ENCODE data around the gene SEC24B.
"Not testable (repeated sequence)": the region's sequence is repeated elsewhere in the genome, so short reads cannot be mapped to it uniquely, and the experiment has no call there.

Gene SEC24B

DNA sequence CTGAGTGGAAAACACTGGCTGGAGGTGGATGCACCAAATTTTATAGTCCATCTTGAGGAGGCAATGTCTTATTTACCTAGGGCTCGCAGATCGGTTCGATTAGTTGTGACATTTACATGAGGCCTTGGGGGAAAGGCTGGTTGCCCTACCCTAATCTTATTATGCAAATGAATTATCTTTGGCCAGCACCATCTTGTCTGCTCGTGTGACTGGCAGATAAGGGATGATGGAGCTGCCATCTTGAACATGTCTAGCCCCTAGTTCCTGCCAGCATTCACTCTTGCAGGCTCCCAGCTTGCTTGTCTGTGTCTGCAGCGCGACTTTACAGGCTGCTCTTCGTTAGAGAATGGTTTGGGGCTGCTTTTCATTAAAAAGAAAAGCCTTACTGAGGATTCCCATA is 61.9 kb downstream of the SEC24B start:
- Histone ChIP-seq H3K4me3 (no peak overlapping the region), H3K27ac (no peak overlapping the region)

DNA sequence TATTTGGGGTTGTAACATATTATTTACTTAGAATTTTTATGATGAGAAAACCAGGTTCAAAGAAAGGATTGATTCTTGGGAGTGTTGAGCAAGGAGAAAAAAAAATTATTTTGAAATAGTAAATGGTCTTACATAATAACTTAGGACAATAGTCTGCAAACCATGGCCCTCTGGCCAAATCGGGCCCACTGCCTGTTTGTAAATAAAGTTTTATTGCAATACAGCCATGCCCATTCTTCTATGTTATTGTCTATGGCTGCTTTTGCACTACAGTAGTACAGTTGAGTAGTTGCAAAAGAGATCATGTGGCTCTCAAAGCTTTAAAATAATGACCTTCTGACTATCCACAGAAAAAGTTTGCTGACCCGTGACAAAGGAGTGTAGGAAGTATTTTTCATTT is 63.3 kb downstream of the SEC24B start:
- H3K27ac ChIP-seq, result no peak overlapping the region
- H3K4me3 ChIP-seq, result no peak overlapping the region

DNA sequence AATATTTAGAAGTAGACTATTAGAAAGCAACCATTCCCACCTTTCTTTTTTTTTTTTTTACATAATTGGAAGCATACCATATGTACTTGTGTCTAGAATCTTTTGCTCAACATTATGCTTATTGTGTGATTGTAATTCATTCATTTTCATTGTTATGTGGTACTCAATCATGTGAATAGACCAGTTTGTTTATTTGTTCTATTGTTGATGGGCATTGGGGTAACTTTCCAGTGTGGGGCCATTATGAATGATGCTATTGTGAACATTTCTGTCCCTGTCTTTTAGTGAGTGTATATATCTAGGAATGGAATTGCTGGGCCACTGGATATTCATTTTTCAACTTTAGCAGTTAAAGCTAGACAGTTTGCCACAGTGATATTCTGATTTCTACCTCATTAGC is 63.9 kb downstream of the SEC24B start:
- Histone ChIP-seq H3K4me3 (no peak overlapping the region), H3K27ac (no peak overlapping the region)

DNA sequence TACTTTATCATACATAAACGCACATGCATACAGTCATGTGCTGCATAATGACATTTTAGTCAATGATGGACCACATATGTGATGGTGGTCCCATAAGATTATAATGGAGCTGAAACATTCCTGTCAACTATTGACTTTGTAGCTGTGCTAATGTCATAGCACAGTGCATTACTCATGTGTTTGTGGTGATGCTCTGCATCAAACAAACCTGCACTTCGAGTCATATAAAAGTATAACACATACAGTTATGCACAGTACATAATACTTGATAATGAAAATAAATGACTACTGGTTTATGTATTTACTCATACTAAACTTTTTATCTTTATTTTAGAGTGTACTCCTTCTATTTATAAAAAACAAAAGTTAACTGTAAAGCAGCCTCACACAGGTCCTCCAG is 65.9 kb downstream of the SEC24B start:
- H3K27ac ChIP-seq, result no peak overlapping the region
- H3K4me3 ChIP-seq, result no peak overlapping the region

DNA sequence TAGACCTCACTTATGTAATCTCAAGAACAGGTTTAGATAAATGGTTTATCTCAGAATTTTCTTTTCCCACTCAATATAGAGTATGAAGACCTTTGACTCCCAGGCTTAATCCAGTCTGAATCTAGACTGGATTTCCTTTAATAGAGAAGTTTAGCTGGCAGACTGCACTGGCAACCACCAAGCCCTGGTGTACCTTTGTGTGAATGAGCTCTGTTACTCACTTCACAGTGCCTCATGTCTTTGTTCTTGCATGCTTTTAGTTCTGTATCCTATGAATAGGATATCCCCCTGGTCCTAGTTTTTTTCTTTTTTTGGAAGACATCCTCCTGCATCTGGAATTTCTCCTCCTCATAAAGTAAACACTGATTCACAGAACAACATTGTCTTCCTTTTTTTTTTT is 73.3 kb downstream of the SEC24B start:
- Histone ChIP-seq H3K27ac (no peak overlapping the region), H3K4me3 (no peak overlapping the region)

DNA sequence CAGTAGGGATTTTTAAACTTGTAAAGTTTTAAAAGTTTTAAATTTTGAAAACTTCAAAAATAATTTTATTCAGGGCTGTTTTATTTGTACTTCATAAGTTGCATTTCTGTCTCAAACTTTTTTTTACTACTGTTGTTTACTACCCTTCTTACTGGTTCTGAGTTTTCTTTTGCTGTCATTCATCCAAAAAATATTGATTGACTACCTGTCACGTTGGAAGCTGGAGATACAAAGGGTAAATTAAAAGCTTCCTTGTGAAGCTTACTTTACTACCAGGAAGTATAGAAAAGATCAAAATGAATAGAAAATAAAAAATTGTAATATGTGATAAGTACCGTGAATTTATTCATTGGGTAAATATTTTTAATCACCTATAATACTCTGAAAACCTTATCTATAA is 77.1 kb downstream of the SEC24B start:
- Histone ChIP-seq H3K27ac (no peak overlapping the region), H3K4me3 (no peak overlapping the region)

DNA sequence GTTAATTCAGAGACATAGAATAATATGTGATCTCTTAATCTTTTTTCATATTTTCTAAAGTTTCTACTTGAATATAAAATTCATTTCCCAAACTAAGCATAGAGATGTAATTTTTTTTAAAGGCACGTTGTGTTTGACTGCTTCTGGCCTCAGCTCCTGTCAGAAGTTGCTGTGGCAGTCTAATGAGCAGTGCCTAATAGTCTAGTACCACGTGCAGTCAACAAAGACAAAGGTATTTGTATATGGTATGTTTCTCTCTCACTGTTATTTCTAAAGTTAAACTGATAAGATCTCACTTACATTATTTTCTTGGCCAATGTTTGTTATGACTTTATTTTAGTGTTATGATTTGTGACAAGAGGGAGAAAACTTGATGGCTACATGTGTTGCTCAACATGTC is 77.8 kb downstream of the SEC24B start:
- H3K27ac ChIP-seq, result no peak overlapping the region
- no peak overlapping the region for H3K4me3 ChIP-seq

DNA sequence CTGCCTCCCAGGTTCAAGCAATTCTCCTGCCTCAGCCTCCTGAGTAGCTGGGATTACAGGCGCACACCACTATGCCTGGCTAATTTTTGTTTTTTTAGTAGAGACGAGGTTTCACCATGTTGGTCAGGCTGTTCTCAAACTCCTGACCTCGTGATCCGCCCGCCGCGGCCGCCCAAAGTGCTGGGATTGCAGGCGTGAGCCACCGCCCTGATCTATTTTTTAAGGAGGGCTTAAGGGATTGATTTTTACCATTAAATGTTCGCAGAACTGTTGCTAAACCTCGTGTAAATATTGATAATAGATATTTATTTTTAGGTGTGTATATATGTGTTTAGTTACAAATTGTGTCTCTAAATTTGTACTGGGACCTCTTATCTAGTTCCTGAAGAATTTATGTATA is 79.8 kb downstream of the SEC24B start:
- not testable (repeated sequence) for H3K27ac ChIP-seq

DNA sequence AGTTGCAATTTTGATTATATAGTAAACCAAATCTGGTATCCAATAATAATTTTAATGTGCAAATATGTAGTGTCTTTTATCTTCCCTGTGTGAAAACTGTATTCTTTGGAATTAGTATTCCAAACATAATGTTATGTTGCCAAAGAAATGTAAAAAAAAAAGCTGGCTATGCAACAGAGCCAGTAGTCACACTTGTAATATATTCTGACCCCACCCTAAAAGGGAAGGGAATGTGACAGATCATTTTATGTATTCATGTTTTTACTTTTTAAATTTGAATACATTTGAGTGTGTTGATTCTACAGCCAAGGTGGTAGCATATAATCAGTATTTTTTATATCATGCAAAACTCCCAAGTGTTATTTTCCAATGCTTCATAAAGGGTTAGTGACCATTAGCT is 98.6 kb downstream of the SEC24B start:
- no peak overlapping the region for H3K27ac ChIP-seq
- no peak overlapping the region for H3K4me3 ChIP-seq

More for the DNA sequence above, 79.8 kb downstream of the SEC24B start:
- H3K4me3 ChIP-seq, result not testable (repeated sequence)

DNA sequence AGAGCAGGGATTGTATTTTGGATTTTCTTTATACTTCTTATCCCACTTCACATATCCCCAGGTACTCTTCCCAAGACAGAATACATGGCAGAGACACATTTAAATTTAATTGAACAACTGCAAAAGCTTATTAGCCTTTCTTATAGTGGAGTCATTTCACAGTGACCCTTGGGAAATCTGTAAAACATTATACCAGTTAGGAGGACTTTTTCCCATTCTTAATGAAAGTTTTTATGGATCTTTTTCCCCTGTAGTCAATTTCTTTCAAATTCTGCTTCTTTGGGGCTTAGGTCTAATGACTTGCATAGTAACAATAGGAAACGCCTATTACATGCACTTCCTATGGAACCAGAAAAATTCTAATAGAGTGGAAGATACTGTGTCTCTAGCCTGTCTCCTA is 111.8 kb downstream of the SEC24B start:
- Histone ChIP-seq H3K27ac (no peak overlapping the region), H3K4me3 (no peak overlapping the region)

DNA sequence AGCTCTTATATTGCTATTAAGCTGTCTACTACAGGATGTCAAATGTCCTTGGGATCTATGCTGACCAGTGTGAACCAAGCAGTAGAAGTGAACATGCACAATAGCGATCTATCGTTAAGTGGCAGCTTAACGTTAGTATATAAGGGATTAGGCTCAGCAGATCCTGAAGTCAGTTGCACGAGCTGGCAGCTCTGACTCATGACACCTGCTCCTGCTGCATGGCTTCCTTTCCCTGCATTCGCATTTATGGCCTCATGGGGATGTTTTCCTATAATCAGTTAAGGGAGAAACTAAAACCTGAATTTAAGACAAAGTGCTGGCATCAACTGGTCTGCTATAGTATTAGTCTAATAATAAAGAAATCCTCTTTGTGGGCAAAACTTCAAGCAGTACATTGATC is 113.8 kb downstream of the SEC24B start:
- Histone ChIP-seq H3K4me3 (no peak overlapping the region), H3K27ac (no peak overlapping the region)

DNA sequence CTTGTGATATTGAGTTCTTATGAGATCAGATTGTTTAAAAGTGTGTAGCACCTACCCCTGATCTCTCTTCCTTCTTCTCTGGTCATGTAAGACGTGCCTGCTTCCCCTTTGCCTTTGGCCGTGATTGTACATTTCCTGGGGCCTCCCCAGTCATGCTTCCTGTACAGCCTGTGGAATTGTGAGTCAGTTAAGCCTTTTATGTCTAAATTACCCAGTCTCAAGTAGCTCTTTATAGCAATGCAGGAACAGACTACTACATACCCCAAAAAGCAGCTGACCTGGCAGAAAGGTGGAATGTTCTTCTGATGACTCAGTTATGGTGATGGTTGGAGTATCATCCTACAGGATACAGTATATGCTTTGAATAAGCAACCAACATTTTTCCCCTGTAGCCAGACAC is 115.0 kb downstream of the SEC24B start:
- H3K27ac ChIP-seq, result peak overlapping the region in 3 of 21 experiments; percentile 2 to 59 (median 35)
- no peak overlapping the region for H3K4me3 ChIP-seq

DNA sequence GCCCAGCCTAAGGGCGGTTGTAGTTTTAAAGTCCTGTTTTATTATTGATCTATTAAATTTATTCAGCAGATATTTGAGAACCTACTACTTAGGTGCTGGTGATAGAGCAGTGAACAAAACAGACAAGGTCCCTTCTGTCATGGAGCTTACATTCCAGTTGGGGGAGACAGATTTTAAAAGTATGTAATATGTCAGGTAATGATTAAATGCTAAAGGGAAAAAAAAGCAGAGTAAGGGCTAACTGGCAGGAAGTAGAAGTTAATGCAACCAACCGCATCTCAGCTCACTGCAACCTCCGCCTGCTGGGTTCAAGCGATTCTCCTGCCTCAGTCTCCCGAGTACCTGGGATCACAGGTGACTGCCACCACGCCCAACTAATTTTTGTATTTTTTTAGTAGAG is 118.6 kb downstream of the SEC24B start:
- no peak overlapping the region for H3K4me3 ChIP-seq

DNA sequence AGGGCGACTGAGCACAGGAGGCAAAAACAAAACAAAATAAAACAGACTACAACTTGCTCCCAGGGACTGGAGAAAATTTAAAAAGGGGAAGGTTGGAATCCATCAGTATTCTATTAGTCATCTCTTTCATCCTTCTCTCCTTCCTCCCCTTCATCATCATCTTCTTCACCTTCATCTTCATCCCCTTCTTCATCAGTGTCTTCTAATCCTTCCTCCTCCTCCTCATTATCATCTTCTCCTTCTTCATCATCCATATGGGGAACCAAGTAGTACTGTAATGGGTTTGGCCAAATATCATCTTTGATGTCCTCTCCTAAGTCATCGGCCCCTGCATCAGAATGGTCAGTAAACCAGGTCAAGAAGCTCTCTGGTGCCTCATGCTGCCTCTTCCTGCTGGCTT is 119.5 kb downstream of the SEC24B start:
- no peak overlapping the region for H3K27ac ChIP-seq

More for the DNA sequence above, 118.6 kb downstream of the SEC24B start:
- H3K27ac ChIP-seq, result no peak overlapping the region

DNA sequence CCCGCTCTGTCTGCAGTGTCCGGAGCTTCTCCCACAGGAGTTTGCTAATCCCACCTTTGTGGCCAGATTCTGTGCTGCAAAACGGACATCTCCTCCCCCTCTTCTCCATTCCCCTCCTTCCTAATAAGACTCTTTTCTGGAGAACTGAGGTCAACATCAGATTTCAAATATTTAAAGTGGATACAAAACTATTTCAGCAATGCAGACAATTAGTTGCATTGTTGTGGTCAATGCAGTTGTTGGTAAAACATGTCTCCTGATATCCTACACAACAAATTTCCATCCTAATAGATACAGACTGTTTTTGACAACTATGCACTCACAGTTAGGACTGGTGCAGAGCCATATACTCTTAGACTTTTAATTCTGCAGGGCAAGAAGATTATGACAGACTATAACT is 121.4 kb downstream of the SEC24B start:
- Histone ChIP-seq H3K27ac (no peak overlapping the region), H3K4me3 (no peak overlapping the region)

More for the DNA sequence above, 119.5 kb downstream of the SEC24B start:
- H3K4me3 ChIP-seq, result no peak overlapping the region

DNA sequence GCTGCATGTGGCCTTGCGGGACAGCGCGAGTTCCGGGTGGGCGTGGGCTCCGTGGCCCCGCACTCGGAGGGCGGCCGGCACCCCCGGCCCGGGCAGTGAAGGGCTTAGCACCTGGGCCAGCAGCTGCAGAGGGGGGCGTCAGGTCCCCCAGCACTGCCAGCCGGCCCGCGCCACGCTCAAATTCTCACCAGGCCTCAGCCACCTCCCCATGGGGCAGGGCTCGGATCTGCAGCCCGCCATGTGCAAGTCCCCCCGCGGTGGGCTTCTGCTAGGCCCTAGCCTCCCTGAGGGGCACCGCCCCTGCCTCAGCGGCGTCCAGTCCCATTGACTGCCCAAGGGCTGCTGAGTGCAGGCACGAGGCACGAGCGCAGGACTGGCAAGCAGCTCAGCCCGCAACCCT is 123.8 kb downstream of the SEC24B start:
- no peak overlapping the region for H3K27ac ChIP-seq
- no peak overlapping the region for H3K4me3 ChIP-seq

DNA sequence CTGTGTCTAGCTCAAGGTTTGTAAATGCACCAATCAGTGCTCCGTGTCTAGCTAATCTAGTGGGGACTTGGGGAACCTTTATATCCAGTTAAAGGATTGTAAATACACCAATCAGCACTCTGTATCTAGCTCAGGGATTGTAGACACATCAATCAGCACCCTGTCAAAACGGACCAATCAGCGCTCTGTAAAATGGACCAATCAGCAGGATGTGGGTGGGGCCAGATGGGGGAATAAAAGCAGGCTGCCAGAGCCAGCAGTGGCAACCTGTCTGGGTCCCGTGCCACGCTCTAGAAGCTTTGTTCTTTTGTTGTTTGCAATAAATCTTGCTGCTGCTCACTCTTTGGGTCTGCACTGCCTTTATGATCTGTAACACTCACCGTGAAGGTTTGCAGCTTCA is 124.5 kb downstream of the SEC24B start:
- not testable (repeated sequence) for H3K4me3 ChIP-seq, H3K27ac ChIP-seq

DNA sequence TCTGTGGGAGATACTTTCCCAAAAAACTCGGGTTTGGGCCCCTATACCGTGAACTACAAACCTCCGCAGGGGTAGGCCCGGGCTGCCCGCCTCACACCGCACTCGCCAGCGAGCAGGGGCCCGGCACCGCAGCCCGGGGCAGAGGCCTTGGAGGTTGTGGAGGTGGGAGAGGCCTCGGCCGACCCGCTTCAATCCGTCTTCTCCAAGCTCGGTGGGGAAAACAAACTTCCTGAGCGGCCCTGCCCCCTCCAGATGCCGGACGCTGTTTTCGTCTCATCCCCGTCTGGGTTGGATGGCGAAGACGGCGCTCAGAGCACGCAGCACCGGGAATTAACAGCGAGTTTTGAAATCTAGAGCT is 126.0 kb downstream of the SEC24B start:
- peak overlapping the region; percentile 50 to 98 (median 90) for H3K27ac ChIP-seq

DNA sequence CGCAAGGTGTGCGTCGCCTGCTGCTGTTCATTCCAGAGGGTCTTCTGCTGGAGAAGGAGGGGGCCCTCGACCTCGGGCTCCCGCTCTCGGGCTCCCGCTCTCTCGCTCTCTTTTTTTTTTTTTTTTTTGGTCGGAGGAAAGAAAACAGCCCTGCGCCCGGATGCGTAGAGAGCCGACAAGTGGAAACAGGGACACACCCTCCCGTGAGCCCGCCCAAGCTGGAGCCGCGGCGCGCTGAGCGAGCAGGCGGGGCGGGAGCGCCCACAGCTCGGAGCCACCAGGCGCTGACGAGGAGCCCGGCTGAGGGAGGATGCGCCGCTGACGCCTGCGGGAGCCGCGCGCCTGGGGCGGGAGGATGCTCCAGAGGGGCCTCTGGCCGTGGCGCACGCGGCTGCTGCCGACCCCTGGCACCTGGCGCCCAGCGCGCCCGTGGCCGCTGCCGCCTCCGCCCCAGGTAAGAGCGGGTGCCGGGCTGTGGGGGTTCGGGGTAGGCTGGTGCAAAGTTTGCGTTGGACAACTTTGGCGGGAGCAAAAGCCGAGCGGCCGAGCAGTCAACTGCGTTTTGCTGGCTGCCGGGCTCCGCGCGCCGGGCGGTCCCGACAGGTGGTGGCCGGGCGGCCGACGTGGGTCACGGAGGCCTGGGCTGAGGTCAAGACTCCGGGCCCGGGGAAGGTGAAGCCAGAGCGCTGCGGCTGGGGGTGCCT is 126.5 kb downstream of the SEC24B start, which contains the start of gene MCUB:
Gene MCUB (plus strand): TSS at position 264 of the 704 bp plus-strand sequence. CDS start 92 bp downstream, at position 356.
- Histone ChIP-seq H3K4me3 (peak within 1 kb of the TSS; percentile 58 to 90 (median 82)), H3K27ac (peak within 1 kb of the TSS; percentile 75 to 98 (median 90))

More for the DNA sequence above, 126.0 kb downstream of the SEC24B start:
- peak overlapping the region; percentile 58 to 90 (median 82) for H3K4me3 ChIP-seq

DNA sequence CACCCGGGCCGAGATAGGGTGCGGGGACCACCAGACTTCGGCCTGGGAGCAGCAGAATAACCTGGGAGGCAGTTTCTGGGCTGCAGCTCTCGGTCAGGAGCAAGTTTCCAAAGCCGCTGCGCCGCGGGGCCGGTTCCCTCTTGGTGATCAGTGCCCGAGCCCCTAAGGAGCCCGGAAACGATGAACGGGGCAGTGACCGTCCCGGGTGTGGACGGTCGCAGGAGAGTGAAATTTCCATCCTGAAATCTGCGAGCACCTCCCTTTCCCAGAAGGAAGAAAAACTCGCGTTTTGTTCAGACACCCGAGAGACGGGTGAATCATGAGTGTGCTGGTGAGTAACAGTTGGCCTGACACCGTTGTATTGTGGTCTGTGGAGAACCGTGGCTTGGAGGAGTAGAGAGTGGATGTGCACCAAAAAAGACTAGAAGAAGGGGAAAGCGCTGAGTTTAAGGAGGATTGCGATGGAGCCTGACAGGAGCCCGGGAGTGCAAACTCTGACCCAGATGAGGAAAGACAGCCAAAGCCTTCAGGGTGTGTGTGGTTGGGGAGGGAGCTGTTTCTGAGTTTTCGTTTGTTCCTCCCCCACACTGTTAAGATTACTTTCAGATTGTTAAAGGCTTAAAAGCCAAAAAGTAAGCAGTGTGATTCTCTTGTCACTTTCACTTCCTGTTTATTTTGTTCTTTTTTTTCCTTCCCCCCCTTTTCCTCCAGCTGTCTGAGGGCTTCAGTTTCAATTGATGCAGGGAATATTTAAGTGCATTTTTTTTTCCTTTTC is 127.3 kb downstream of the SEC24B start:
- H3K4me3 ChIP-seq, result peak overlapping the region; percentile 58 to 90 (median 82)
- peak overlapping the region; percentile 75 to 98 (median 90) for H3K27ac ChIP-seq

Measured in skin epidermis (tissue), 12 donors.